ENCODE measurements around the gene DDOST.

GRCh38 chr1:20612221-20612746 is 48.9 kb downstream of the DDOST start:
- TF ChIP-seq MEF2A (IDR thresholded peaks at IDR 0.05; ENCODE audit: borderline replicate concordance, low read depth) (no peak), CTCF (IDR thresholded peaks at IDR 0.05) (no peak), RFX5 (IDR thresholded peaks at IDR 0.05; ENCODE audit: low read length) (no peak), SMC3 (IDR thresholded peaks at IDR 0.05; ENCODE audit: low read depth, low read length) (no peak), RCOR1 (IDR thresholded peaks at IDR 0.05; ENCODE audit: low read length) (no peak), POLR2AphosphoS5 (IDR thresholded peaks at IDR 0.05; ENCODE audit: low read depth, low read length) (no peak), TAF1 (IDR thresholded peaks at IDR 0.05; ENCODE audit: borderline replicate concordance, low read depth, low read length) (no peak), MXI1 (IDR thresholded peaks at IDR 0.05; ENCODE audit: low read depth, low read length) (no peak), USF2 (IDR thresholded peaks at IDR 0.05; ENCODE audit: borderline replicate concordance, low read depth, low read length) (no peak), YY1 (IDR thresholded peaks at IDR 0.05; ENCODE audit: low read depth) (no peak), GATA2 (CRISPR knock-in tag; IDR thresholded peaks at IDR 0.05) (no peak), EZH2phosphoT487 (IDR thresholded peaks at IDR 0.05; ENCODE audit: borderline replicate concordance, low read depth) (no peak), RAD21 (IDR thresholded peaks at IDR 0.05; ENCODE audit: low read length) (no peak), TCF12 (IDR thresholded peaks at IDR 0.05) (no peak)

All from SK-N-SH (cell line).